ENCODE data around the gene IGSF6.

IGSF6 gene

GRCh38 chr16:21599122-21600030 is 53.0 kb downstream of the IGSF6 start, which contains the start of gene METTL9:
Gene METTL9, plus strand, starts transcription at chr16:21599577. Its CDS starts 157 bp downstream, at chr16:21599734.
- peak; percentile 95 for DNase-seq

GRCh38 chr16:21598701-21599121 is 53.7 kb downstream of the IGSF6 start:
- no peak for DNase-seq

GRCh38 chr16:21598206-21598605 is 54.2 kb downstream of the IGSF6 start:
- DNase-seq, result no peak

GRCh38 chr16:21597561-21598030 is 54.8 kb downstream of the IGSF6 start:
- no peak for DNase-seq

- no peak for DNase-seq
Observed at GRCh38 chr16:21593530-21594289, 58.7 kb downstream of the IGSF6 start.

GRCh38 chr16:21592191-21592590 is 60.2 kb downstream of the IGSF6 start:
- no peak for DNase-seq

- DNase-seq, result no peak
Observed at GRCh38 chr16:21590796-21591195, 61.6 kb downstream of the IGSF6 start.

- no peak for DNase-seq
Observed at GRCh38 chr16:21590287-21590686, 62.1 kb downstream of the IGSF6 start.

GRCh38 chr16:21589551-21589950 is 62.9 kb downstream of the IGSF6 start:
- no peak for DNase-seq
